GM15510 (cell line): ENCODE measurements around the gene UBQLNL.

Source experiments
- POLR2A ChIP-seq: IDR thresholded peaks from 3 replicates; pipeline ENCODE4 v1.6.1; 2011; ENCODE audit warnings: borderline replicate concordance; ENCODE audit not compliant: insufficient read length; ENCODE audit errors: extremely low read depth

Gene UBQLNL

DNA sequence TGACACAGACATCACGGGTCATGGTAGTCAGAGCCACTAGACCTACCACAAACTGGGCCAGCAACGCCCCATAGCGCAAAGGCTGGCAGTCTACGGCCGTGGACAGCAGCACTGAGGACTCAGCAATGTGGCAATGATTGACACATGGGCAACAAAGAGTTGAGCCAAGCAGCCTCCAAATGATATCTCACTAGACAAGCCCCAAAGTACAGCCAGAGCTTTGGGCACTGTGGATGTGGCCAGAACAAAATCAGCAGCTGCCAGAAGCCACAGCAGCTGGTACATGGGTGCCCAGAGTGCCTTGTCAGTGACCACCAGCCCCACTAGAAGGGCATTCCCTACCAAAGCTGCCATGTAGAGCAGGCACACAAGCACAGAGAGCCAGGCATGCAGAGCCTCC, 11.2 kb upstream of the UBQLNL start:
- TF ChIP-seq POLR2A = no peak

DNA sequence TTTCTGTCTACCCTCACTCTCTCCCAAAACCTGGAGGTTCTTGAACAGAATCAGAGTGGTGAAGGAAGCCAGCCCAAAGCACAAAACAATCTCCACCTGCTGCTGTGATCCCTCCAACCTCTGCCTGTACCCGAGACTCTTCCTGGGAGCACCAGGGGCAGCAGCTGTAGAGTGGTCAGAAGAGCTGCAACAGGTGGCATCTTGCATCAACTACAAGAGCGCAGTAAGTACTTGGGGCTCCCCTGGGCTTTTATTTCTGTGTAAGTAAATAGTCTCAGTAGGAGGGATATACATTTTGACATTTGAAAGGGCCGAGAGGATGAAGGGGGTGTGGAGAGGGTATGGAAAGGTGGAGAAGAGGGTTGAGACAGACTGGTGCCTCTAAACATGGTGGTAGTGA, 8.3 kb upstream of the UBQLNL start:
- no peak for TF ChIP-seq POLR2A

DNA sequence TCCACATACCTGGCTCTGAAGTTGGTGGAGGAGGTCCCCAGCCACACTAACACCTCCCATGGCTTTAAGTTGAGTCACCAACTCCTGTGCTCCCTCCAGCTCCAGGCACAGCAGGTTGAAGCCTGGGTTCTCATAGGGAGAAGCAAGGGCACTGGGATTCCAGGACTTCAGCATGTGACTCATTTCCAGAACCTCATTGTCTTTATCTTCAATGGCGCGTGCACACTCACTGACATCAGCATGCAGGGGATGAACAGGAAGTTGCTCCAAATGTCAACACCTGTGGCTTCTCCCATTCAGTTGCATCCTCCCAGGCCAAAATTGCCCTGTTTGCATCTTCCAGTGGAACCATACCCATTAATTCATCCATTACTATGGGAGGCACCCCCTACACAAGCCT, 5.8 kb upstream of the UBQLNL start:
- TF ChIP-seq POLR2A = no peak

DNA sequence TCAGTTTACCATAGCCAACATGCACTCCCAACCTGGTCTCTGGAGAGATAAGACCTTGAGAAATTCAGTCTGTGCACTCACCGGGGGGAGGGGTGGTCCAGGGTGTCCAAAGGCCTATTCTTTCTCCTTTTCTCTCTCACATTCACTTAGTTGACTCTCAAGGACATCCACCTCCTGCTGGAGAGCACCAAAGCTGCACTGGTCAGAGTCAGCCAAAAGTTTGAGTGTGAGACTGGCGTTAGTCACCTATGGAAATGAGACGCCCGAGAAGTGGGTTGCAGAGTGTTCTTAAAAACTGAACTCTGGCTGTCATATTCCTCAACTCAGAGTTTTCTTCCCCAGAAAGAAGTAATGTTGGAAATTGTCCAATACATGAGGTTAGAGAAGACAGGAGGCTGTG, 5.0 kb upstream of the UBQLNL start:
- TF ChIP-seq POLR2A = no peak

DNA sequence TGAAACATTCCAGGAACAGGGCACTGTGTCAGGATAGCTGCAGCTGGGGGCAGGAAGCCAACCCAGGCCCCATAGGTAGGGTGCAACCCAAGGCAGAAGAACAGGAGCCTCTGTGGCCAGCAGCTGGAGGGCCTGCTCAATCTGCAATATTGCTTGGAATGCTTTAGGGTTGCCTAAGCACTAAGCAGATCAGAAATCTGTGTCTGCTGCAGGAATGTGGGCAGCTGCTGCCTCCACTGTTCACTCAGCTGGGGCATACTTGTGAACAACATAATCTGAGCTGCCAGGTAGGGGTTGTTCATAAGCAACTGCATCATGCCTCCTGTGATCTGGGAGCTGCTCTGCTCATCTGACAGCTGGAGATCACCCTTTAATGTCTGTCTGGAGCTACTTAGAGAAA, 1.7 kb downstream of the UBQLNL start:
- TF ChIP-seq POLR2A = no peak

DNA sequence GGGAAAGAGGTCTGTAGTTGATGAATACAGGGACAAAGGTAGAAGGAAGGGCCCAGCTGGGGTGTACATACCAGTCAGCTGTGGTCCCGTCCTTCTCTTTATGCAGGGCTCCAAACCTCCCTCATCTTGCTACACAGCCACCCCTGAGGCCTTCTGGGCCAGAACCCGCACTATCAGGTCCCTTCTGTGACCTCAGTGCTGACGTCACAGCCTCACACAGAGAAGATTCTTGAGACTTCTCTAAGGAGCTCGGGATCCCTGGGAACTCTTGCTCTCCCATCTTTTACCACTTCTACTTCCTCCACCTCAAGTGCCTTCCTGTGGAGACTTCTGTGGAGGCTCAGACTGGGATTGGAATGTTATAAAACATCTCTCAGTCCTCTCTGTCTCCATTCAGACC, 6.7 kb downstream of the UBQLNL start, which contains the start of gene UBQLN3:
TSS of gene UBQLN3 (minus strand) at position 155 of the 400 bp plus-strand sequence. CDS start 399 bp downstream, outside the sequence.
- TF ChIP-seq POLR2A = no peak

DNA sequence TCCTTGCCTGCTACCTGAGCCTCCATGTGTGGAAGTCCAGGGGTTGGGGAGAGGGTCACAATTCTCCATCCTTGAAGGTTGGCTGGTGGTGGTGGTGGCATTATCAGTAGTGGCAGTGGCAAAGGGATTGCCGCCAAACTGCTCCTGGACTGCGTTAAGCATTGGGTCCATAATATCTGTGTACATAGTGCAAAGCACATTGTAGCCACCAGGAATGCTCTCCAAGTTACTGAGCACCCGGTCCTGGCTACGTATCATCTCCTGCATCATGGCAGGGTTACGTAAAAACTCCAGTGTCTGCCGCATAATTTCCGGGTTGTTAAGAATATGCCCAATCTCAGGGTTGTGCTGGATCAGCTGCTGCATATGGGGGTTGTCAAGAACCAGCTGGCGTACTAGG, 7.9 kb downstream of the UBQLNL start:
- no peak for TF ChIP-seq POLR2A

DNA sequence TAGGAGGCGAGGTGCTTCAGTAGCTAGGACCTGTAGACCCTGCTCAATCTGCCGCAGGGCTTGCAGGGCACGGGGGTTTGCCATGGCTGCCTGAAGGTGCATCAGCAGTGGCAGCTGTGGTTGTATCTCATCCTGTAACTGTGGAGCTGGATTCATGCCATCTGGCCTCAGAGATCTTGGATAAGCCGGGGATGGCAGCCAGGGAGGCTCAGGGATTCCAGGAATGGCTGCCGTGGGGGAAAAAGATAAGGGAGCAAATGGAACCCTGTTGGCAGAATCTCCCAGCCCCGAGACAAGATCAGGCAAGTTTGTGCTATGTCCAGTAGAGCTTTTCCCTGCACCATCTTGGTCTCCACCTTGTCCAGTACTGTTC, 8.6 kb downstream of the UBQLNL start:
- TF ChIP-seq POLR2A = no peak

DNA sequence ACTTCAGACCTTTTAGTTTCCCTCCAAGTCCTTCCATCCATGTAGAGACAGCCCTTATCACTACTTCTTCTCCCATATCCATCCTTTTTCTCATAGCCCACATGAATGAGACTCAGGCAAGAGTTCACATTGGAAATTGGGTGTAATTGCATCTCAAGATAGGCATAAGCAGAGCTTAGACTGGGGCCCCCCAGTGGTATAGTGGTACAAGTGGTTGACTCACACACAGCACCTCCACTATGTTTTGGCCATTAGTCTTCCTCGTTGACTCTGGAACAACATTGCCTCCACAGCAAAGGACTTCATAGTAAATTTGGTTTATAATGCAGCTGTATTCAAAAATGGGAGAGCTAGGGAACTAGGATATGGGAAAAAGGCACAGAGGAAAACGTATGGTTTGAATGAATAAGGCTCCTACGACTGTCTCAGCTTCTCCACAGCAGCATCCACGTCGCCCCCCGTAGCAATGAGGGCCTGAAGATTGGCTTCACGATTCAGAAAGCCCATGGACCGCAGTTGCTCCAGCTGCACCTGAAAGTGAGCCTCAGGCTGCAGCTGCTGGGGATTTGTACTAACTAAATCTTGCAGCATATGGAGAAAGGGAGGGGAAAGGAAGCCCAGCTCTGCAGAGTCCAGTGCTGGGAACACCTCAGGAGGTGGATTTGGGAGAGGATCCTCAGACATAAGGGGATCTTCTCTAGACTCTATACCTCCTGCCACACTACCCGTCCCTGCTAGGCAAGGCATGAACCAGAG, 9.1 kb downstream of the UBQLNL start:
- TF ChIP-seq POLR2A = no peak

DNA sequence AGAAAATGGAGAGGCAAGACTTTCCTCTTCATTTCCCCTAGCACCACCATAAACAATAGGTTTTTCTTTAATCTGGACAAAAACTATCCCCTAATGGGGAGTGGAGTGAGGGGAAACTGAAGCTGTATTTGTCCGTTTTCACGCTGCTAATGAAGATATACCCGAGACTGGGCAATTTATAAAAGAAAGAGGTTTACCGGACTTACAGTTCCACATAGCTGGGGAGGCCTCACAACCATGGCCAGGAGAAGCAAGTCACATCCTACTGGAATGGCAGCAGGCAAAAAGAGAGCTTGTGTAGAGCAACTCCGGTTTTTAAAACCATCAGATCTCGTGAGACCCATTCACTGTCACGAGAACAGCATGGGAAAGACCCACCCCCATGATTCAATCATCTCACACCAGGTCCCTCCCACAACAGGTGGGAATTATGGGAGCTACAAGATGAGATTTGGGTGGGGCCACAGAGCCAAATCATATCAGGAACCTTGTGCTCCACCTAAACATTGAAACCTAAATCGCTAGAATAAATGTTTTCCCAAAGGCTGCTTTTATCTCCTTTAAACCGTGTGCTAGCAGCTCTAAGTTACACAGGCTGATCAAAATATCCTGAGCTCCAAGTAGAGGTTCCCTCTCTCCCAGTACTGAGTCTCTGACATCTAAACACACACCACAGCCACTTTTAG, 11.0 kb downstream of the UBQLNL start:
- no peak for TF ChIP-seq POLR2A

DNA sequence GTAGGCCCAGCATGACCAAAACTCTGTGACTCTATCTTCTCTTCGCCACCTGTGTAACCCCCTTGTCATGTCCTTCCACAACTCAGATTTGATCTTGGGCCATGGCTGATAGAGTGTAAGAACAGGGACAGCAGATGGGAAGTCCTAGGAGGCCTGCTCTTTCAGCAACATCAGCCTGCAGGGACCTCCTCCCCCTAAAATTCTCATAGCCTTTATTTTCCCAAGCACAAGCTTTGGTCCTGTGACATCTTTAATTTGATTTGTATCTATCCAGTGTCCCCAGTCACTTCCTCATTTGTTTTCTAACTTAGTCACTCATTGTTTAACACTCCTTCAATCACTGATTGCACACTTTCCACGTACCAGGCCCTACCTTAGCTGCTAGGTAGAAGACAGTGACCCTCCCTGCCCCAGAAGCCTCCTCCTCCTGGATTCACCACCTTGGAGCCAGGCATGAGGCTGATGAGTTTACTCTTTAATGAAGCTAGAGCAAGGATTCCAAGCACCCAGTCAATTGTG, 12.0 kb downstream of the UBQLNL start:
- TF ChIP-seq POLR2A = no peak

DNA sequence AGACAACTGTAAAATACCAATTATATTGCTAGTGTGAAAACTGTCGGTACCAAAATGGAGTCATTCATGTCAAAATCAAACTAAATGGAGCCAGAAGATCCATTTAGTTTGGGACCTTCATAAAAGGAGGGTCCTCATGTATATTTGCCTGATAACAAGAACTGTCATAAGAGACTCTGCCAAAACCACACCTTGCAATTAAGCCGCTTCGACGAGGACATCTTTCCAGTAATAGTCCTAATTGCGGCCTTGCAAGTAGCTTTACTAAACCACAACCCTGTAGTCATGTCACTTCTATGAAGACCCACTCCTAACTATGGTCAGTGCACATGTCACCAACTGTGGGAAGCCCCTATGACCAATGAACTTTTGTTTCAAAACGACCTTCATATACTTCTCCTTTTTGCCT, 16.1 kb downstream of the UBQLNL start:
- TF ChIP-seq POLR2A = no peak

DNA sequence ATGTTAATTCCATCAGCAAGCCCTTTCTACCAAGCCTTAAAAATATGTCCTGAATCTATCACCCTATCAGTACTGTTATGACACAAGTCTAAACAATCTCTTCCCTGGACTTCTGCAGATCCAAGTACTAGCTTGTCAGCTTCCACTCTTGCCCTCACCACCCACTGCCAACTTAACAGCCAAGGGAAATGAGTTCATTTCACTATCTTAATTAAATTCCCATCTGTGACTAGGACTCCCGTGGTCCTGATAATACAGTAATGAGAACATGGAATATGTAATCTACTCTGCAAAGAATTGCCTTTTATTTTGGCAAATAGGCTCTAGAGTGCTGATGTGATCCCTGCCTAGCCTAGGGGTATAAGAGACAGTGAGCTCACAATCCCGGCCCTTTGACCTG, 16.8 kb downstream of the UBQLNL start:
- TF ChIP-seq POLR2A = no peak

DNA sequence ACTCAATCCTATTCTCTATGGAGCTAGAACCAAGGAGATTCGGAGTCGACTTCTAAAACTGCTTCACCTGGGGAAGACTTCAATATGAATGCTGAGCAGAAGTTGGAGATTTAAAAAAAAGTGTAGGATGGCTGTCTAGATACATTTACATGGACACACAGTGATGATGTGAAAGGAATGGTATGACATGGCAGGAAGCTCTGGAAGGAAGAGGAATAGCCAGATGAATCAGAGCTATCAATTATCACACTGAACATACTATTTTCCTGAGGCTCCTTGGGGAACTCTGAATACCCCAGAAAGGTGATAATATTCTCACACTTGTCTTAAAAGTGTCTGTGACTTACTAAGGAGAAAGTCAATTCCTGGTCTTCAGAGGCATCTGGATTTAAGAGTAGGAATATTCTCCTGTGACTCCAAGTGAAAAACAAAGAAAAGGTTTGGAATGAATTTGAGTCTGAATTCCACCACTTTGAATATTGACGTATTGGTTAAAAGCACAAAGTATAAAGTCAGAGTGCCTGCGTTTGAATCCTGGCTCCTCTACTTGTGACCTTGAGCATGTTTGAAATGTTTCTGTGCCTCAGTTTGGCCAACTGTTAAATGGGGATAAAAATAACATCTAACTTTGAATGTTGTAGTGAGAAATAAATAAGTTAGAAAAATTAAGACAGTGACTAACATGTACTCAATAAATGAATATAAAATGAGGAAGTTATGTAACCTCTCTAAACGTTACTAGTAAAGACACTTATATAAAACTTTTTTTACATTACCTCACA, 26.7 kb downstream of the UBQLNL start:
- no peak for TF ChIP-seq POLR2A

DNA sequence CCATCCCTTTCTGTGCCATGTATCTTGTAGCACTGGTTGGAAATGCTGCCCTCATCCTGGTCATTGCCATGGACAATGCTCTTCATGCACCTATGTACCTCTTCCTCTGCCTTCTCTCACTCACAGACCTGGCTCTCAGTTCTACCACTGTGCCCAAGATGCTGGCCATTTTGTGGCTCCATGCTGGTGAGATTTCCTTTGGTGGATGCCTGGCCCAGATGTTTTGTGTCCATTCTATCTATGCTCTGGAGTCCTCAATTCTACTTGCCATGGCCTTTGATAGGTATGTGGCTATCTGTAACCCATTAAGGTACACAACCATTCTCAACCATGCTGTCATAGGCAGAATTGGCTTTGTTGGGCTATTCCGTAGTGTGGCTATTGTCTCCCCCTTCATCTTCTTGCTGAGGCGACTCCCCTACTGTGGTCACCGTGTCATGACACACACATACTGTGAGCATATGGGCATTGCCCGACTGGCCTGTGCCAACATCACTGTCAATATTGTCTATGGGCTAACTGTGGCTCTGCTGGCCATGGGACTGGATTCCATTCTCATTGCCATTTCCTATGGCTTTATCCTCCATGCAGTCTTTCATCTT, 27.6 kb downstream of the UBQLNL start:
- no peak for TF ChIP-seq POLR2A

DNA sequence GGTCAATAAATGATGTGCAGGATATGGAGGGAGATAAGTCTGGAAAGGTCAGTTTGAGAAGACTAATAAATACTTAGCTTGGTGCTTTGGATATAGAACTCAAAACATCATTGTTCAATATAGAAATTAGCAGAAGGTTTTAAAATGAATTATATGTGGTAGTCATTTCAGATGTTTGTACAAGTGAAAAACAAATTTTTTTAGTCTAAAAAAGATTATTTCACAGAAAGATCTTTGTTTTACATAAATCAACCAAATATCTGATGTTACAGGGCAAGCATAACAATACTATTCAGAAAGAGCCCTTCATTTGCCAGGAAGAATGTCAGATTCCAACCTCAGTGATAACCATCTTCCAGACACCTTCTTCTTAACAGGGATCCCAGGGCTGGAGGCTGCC, 28.1 kb downstream of the UBQLNL start, which contains the start of gene OR52D1:
TSS of gene OR52D1 (plus strand) at position 301 of the 400 bp plus-strand sequence. CDS start at position 323, 22 bp downstream.
- TF ChIP-seq POLR2A = no peak

DNA sequence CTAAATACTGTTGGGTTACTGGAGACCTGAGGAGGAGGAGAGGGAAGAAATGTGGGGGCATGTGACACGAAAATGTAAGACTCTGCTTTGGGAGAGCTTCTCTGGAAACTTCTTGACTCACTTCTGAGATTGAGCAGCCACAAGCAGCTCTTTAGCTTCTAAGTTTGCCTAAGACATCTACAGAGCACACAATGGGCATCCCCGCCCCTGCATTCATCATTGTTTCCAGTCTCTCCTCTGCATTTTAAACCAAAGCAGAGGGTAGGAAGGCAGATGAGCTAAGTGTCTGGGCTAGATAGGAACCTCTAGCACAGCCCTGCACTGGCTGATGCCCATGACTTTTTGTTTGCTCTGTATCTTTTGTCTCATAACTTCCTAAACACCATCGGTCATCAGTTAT, 30.1 kb downstream of the UBQLNL start:
- no peak for TF ChIP-seq POLR2A
